ENCODE results near the gene RFPL4A.
"Not testable (repeated sequence)": the region's sequence is repeated elsewhere in the genome, so short reads cannot be mapped to it uniquely, and the experiment has no call there.

Gene RFPL4A

GRCh38 chr19:55758797-55759196 lies at the start of gene RFPL4A:
Gene RFPL4A, plus strand, starts transcription at chr19:55759097. Its CDS starts 2,704 bp downstream, at chr19:55761801.
- not testable (repeated sequence) for DNase-seq (ENCODE audit: low read depth)

GRCh38 chr19:55711719-55712118 lies 47.2 kb upstream of the RFPL4A start:
- DNase-seq (ENCODE audit: low read depth), result no peak

GRCh38 chr19:55712804-55713631 lies 45.9 kb upstream of the RFPL4A start:
- no peak for DNase-seq (ENCODE audit: low read depth)

GRCh38 chr19:55716531-55716930 lies 42.4 kb upstream of the RFPL4A start:
- no peak for DNase-seq (ENCODE audit: low read depth)

GRCh38 chr19:55717251-55717650 lies 41.6 kb upstream of the RFPL4A start:
- DNase-seq (ENCODE audit: low read depth), result no peak

GRCh38 chr19:55717879-55718711 lies 40.8 kb upstream of the RFPL4A start:
- DNase-seq (ENCODE audit: low read depth), result not testable (repeated sequence)

GRCh38 chr19:55720214-55720746 lies 38.6 kb upstream of the RFPL4A start:
- DNase-seq (ENCODE audit: low read depth), result no peak

GRCh38 chr19:55720801-55721200 lies 38.1 kb upstream of the RFPL4A start:
- DNase-seq (ENCODE audit: low read depth), result no peak

GRCh38 chr19:55723491-55723890 lies 35.4 kb upstream of the RFPL4A start:
- no peak for DNase-seq (ENCODE audit: low read depth)

- DNase-seq (ENCODE audit: low read depth), result not testable (repeated sequence)
These were observed 28.5 kb upstream of the RFPL4A start for GRCh38 chr19:55730378-55730777.

GRCh38 chr19:55738302-55738701 lies 20.6 kb upstream of the RFPL4A start, which contains the start of gene NLRP9:
Gene NLRP9, minus strand, starts transcription at chr19:55738402. Its CDS starts 28 bp downstream, at chr19:55738374.
- DNase-seq (ENCODE audit: low read depth), result no peak

- no peak for DNase-seq (ENCODE audit: low read depth)
These were observed 8.2 kb upstream of the RFPL4A start for GRCh38 chr19:55750715-55751114.

- no peak for DNase-seq (ENCODE audit: low read depth)
These were observed 5.5 kb upstream of the RFPL4A start for GRCh38 chr19:55753401-55753800.

- DNase-seq (ENCODE audit: low read depth), result not testable (repeated sequence)
These were observed 2.1 kb upstream of the RFPL4A start for GRCh38 chr19:55756808-55757207.

- DNase-seq (ENCODE audit: low read depth), result no peak
These were observed 7.6 kb downstream of the RFPL4A start for GRCh38 chr19:55766466-55766865.

GRCh38 chr19:55768818-55769217 lies 9.9 kb downstream of the RFPL4A start, which contains the start of gene RFPL4AL1:
Gene RFPL4AL1, plus strand, starts transcription at chr19:55769118. Its CDS starts 2,687 bp downstream, at chr19:55771805.
- not testable (repeated sequence) for DNase-seq (ENCODE audit: low read depth)

GRCh38 chr19:55769632-55770031 lies 10.7 kb downstream of the RFPL4A start:
- not testable (repeated sequence) for DNase-seq (ENCODE audit: low read depth)

- DNase-seq (ENCODE audit: low read depth), result no peak
These were observed 18.6 kb downstream of the RFPL4A start for GRCh38 chr19:55777528-55777927.

- no peak for DNase-seq (ENCODE audit: low read depth)
These were observed 19.4 kb downstream of the RFPL4A start for GRCh38 chr19:55778331-55778730.

- no peak for DNase-seq (ENCODE audit: low read depth)
These were observed 22.2 kb downstream of the RFPL4A start for GRCh38 chr19:55781112-55781511.

- DNase-seq (ENCODE audit: low read depth), result no peak
These were observed 36.1 kb downstream of the RFPL4A start for GRCh38 chr19:55795021-55795420.

- no peak for DNase-seq (ENCODE audit: low read depth)
These were observed 42.5 kb downstream of the RFPL4A start for GRCh38 chr19:55801416-55801815.
